Thymus (tissue), 11 donors: ENCODE measurements around the gene MUC13. TPM values are rescaled to one million over a fixed set of nuclear protein-coding genes. Genes with fewer than 3 reads are reported as not detected.
A peak's percentile ranks its signal among the peaks of the same experiment; 100 is the strongest.

ENCODE experiments used
- DNase-seq, 9 donors: peaks; one replicate each; pipeline ENCODE4 v3.0.0-alpha.2; 2013; ENCODE audit warnings: low spot score in 9 of 9, low read depth in 6 of 9, missing footprints in 1 of 9
- H3K27ac ChIP-seq, 2 donors: one replicate each; pipeline ENCODE4 v1.5.1; 2013; ENCODE audit warnings: control low read depth in 1 of 2, low read depth in 1 of 2, low read length in 1 of 2, mild to moderate bottlenecking in 1 of 2, moderate library complexity in 1 of 2
- H3K27me3 ChIP-seq, 2 donors: one replicate each; pipeline ENCODE4 v1.5.1; 2013; ENCODE audit warnings: low read length in 1 of 2; ENCODE audit not compliant: control insufficient read depth in 2 of 2, insufficient read depth in 1 of 2
- H3K36me3 ChIP-seq, 2 donors: one replicate each; pipeline ENCODE4 v1.5.1; 2013; ENCODE audit warnings: low read length in 1 of 2, mild to moderate bottlenecking in 1 of 2, moderate library complexity in 1 of 2; ENCODE audit not compliant: control insufficient read depth in 2 of 2, insufficient read depth in 2 of 2
- H3K4me1 ChIP-seq, 2 donors: one replicate each; pipeline ENCODE4 v1.5.1; 2013; ENCODE audit warnings: low read length in 2 of 2; ENCODE audit not compliant: control insufficient read depth in 2 of 2, insufficient read depth in 2 of 2
- H3K4me3 ChIP-seq, 2 donors: one replicate each; pipeline ENCODE4 v1.5.1; 2013; ENCODE audit warnings: low read length in 2 of 2, control low read depth in 1 of 2, mild to moderate bottlenecking in 1 of 2
- H3K9me3 ChIP-seq, 2 donors: one replicate each; pipeline ENCODE4 v1.5.1; 2013; ENCODE audit warnings: low read length in 1 of 2, mild to moderate bottlenecking in 1 of 2; ENCODE audit not compliant: control insufficient read depth in 2 of 2, insufficient read depth in 1 of 2
- WGBS: extraction: QIAGEN DNeasy Blood & Tissue Kit; methylation state at CpG from one replicate; pipeline ENCODE4 v1.1.7; 2013; 5-methylcytosine and 5-hydroxymethylcytosine counted together
- polyA plus RNA-seq: library from polyadenylated mRNA; stranded (reverse); fragments of 200-250 nt; gene quantifications from one replicate; pipeline ENCODE4 v1.2.3, GENCODE V29; 2013
- total RNA-seq: library from RNA; stranded (reverse); fragments of 120-200 nt; gene quantifications from one replicate; pipeline ENCODE4 v1.2.4, GENCODE V29; 2013
- donor health status: healthy.

MUC13 gene
- total and polyA plus RNA-seq, 2 donors = 0.05 to 0.46 TPM

GRCh38 chr3:124918524-124918923, 16.0 kb downstream of the MUC13 start:
- no peak for DNase-seq
- WGBS = 98% methylated on average over 2 of the region's 2 CpGs
- H3K4me3 ChIP-seq = no peak overlapping the region

DNA sequence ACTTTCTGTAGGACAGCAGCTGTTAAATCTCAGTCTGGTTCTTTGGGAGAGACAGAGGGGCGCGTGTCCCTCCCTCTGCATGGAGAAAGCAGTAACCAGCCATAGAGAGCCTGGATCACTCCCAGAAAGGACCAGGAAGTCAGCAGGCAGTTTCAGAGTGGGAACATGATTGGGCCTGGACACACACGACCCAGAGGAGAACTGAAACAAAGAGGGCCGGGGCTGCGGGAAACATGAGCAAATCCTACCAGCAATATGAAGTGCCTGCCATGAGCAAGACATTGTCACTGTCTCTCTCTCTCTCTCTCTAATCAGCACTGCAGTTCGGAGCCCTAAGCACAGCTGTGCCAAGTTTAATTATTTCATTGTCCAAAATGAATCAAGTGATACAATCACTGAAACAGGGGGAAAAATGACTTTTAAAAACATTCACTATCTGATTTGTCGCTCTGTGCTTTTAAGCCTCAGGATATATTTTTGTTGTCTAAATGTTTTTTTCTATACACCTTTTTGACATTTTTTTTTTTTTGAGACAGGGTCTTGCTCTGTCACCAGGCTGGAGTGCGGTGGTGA, 17.6 kb downstream of the MUC13 start:
- Histone ChIP-seq H3K27ac (no peak overlapping the region), H3K27me3 (peaks cover 0 to 2% of the 10 kb centered on the region in 2 donors), H3K4me1 (no peaks in the 10 kb centered on the region), H3K9me3 (no peaks in the 10 kb centered on the region), H3K36me3 (no peaks in the 10 kb centered on the region), H3K4me3 (no peak overlapping the region)
- WGBS = 90% methylated on average over 8 of the region's 8 CpGs
- DNase-seq = no peak

More at GRCh38 chr3:124918524-124918923, 16.0 kb downstream of the MUC13 start:
- H3K9me3 ChIP-seq = no peaks in the 10 kb centered on the region
- peaks cover 0 to 2% of the 10 kb centered on the region in 2 donors for H3K27me3 ChIP-seq
- no peaks in the 10 kb centered on the region for H3K36me3 ChIP-seq
- H3K4me1 ChIP-seq = no peaks in the 10 kb centered on the region
- H3K27ac ChIP-seq = no peak overlapping the region

DNA sequence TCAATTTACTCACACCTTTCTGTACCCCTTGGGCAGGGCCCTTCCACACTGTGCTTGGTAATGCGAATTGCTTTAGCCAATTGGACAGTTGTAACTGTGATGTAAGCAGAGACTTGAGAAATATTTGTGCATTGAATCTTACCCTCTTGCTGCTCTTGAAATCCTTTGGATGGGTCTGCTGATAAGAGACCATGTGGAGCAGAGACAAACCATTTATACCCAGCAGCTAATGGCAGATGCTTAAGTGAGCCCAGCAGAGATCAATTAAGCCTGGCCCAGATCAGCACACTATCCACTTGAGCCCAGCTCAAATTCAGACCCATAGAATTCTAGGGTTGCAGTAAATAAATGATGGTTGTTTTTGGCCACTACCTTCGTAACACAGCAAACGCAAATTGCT, 19.3 kb downstream of the MUC13 start:
- Histone ChIP-seq H3K27ac (no peak overlapping the region), H3K27me3 (peaks cover 0 to 2% of the 10 kb centered on the region in 2 donors), H3K4me3 (no peak overlapping the region), H3K36me3 (no peaks in the 10 kb centered on the region), H3K4me1 (no peaks in the 10 kb centered on the region), H3K9me3 (no peaks in the 10 kb centered on the region)
- no peak for DNase-seq
- 96% methylated on average over 3 of the region's 3 CpGs for WGBS

GRCh38 chr3:124907957-124908356, 26.6 kb downstream of the MUC13 start:
- Histone ChIP-seq H3K9me3 (no peaks in the 10 kb centered on the region), H3K4me3 (no peak overlapping the region), H3K36me3 (no peaks in the 10 kb centered on the region), H3K4me1 (no peaks in the 10 kb centered on the region), H3K27ac (no peak overlapping the region), H3K27me3 (peaks cover 0 to 2% of the 10 kb centered on the region in 2 donors)
- WGBS = 88% methylated on average over 9 of the region's 9 CpGs
- DNase-seq = no peak

DNA sequence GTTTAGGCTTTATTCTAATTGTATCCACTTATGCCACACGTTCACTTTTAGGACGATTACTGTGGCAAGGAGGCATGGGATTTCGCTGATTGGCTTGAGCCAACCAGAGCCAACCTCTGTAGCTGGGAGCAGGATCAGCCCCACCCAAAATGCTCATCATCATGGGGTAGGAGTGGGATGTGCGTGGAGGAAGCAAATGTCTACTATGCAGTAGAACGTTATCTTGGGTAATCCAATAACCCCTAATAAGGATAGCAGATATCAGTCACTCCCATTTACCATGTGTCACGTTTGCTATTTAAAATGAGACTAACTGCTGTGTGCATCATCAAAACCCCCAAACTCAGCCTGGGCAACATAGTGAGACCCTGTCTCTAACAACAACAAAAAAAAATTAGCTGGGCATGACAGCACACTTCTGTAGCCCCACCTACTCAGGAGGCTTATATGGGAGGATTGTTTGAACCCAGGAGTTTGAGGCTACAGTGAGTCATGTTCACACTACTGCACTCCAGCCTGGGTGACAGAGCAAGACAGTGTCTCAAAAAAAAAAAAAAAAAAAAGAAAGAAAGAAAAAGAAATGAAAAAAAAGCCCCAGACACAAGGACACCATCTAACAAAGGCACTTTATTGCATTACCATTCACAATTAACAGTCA, 29.6 kb downstream of the MUC13 start:
- no peaks in the 10 kb centered on the region for H3K4me1 ChIP-seq
- DNase-seq = no peak
- H3K36me3 ChIP-seq = no peaks in the 10 kb centered on the region
- peaks cover 0 to 2% of the 10 kb centered on the region in 2 donors for H3K27me3 ChIP-seq
- no peak overlapping the region for H3K27ac ChIP-seq
- WGBS = 90% methylated on average over 6 of the region's 6 CpGs
- H3K4me3 ChIP-seq = no peak overlapping the region
- no peaks in the 10 kb centered on the region for H3K9me3 ChIP-seq

GRCh38 chr3:124903896-124904834, 30.4 kb downstream of the MUC13 start:
- H3K4me1 ChIP-seq = no peaks in the 10 kb centered on the region
- DNase-seq = no peak
- no peaks in the 10 kb centered on the region for H3K36me3 ChIP-seq
- H3K27ac ChIP-seq = no peak overlapping the region
- H3K27me3 ChIP-seq = peaks cover 0 to 2% of the 10 kb centered on the region in 2 donors
- 88% methylated on average over 1 of the region's 1 CpG for WGBS
- no peaks in the 10 kb centered on the region for H3K9me3 ChIP-seq
- no peak overlapping the region for H3K4me3 ChIP-seq

- no peaks in the 10 kb centered on the region for H3K4me1 ChIP-seq
- no peaks in the 10 kb centered on the region for H3K36me3 ChIP-seq
- no peaks in the 10 kb centered on the region for H3K9me3 ChIP-seq
- H3K4me3 ChIP-seq = no peak overlapping the region
- DNase-seq = no peak
- WGBS = 97% methylated on average over 1 of the region's 1 CpG
- H3K27ac ChIP-seq = no peak overlapping the region
- no peaks in the 10 kb centered on the region for H3K27me3 ChIP-seq
Measured at GRCh38 chr3:124896824-124897526, 37.6 kb downstream of the MUC13 start.

DNA sequence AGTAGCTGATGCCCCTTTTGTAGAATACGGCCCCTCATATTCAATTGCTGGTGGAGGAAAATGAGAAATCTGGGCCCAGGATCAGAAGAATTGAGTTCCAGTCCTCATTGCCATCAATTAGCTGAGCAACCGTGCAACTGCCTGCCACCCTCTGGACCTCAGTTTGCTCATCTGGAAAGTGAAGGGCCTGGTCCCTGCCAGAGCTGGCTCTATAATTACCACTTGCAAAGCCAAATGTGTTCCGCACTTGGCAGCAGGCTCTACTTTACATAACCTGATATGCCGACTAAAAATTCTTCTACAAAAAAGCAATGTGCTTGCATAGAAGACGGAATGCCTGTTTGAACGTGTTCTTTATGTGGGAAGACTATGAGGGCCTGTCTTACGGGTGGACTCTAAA, 38.8 kb downstream of the MUC13 start:
- Histone ChIP-seq H3K4me1 (no peaks in the 10 kb centered on the region), H3K27me3 (peaks cover 0 to 4% of the 10 kb centered on the region in 2 donors), H3K9me3 (no peaks in the 10 kb centered on the region), H3K27ac (peak overlapping the region in 1 of 2 donors; percentile 46), H3K36me3 (no peaks in the 10 kb centered on the region), H3K4me3 (no peak overlapping the region)
- no peak for DNase-seq
- WGBS = 92% methylated on average over 7 of the region's 7 CpGs
